ENCODE data around the gene BBS4. TPM values are rescaled to one million over a fixed set of nuclear protein-coding genes. Genes with fewer than 3 reads are reported as not detected.
"Not testable (repeated sequence)": the region's sequence is repeated elsewhere in the genome, so short reads cannot be mapped to it uniquely, and the experiment has no call there.

BBS4 gene
- total and polyA plus RNA-seq, 9 of the 15 experiments (the other 6 are each of a cell fraction or from before 2014, with no cell fraction given), result 25.1 to 80.7 (median 38.9) TPM

DNA sequence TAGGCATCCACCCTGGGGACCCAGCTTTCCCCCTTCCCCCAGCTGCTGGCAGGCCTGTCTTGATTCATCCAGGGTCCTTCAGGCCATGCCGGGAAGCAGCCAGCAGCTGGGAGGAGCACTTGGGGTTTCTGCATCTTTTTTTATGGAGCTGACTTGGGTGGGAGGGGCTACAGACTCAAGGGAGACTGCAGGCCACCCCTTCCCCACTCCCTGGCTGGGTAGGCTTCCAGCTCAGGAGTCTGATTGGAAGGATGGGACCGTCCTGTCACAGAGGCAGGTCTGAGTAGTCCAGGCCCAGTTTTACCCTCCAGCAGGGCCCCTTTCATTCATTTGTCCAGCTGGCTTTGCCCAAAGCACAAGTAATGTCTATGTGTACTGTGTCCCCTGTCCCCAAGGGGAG lies 43.7 kb upstream of the BBS4 start:
- H3K9me3 ChIP-seq (replicated peaks; ENCODE audit: control insufficient read depth, insufficient read depth, low read depth, low read length); intact Hi-C loops (cut with micrococcal nuclease); H3K9me1 ChIP-seq (ENCODE audit: control insufficient read depth, insufficient read depth, low read length); H2AFZ ChIP-seq (ENCODE audit: low read depth, low read length); H3K4me3 ChIP-seq; DNase-seq (ENCODE audit: extremely low read depth in 1 of 4, low spot score in 3 of 4); POLR2A ChIA-PET; H3K36me3 ChIP-seq (ENCODE audit: control insufficient read depth, insufficient read depth, low read length); H3K27ac ChIP-seq (ENCODE audit: extremely low read depth, low read depth, low read length); H3K4me2 ChIP-seq (ENCODE audit: insufficient read depth, low read length); H4K20me1 ChIP-seq (replicated peaks; ENCODE audit: control insufficient read depth, insufficient read depth, low read length); FAIRE-seq; H3K9ac ChIP-seq (ENCODE audit: insufficient read depth in 1 of 2, low read depth in 2 of 2, low read length in 2 of 2); H3K4me1 ChIP-seq (replicated peaks in 1 of 2; ENCODE audit: control insufficient read depth in 2 of 2, insufficient read depth in 2 of 2, low read length in 2 of 2); CTCF ChIA-PET (ENCODE audit: low intra/inter-chr PET ratio); H3K79me2 ChIP-seq (ENCODE audit: control insufficient read depth, insufficient read depth, low read length); H3K27me3 ChIP-seq (ENCODE audit: control insufficient read depth in 2 of 2, insufficient read depth in 2 of 2, low read length in 2 of 2); BruUV-seq (replicated peaks); ATAC-seq: not testable (repeated sequence)
- in situ Hi-C loops (cut with MboI), result loop anchor here (25.0 kb wide), 1 partner anchor 1645 kb away; no protein-coding TSS in a partner anchor
- no CpG with 5 or more reads among the region's 2 CpGs for WGBS (ENCODE audit: insufficient coverage, low coverage, missing lambda C conversion rate)

DNA sequence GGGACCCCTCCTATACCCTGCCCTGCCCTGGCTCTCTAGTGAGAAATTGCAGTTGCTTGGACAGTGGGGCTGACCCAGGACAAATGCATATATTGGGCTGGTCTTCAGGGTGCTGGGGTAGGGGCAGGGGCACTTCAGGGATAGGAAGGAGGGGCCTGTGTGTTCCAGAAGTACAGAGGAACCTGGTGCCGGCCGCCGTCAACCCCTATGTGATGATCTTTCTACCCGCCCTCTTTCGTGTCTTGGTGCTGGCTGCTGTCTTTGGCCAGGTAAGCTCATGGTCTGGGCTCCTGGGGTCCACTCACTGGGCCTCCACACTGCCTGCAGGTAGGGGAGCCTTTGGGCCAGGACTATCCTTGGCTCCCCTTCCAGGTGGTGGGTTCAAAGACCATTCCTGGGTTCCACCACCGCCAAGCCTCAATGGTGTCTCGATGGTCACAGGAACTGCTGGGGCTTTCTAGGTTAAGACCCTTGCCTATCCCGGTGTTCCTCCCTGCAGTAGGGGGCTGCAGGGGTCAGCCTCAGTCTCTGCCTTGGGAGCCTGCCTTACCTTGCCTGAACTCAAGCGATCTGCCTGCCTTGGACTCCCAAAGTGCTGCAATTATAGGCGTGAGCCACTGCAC lies 37.3 kb upstream of the BBS4 start:
- not testable (repeated sequence) for H3K27me3 ChIP-seq (ENCODE audit: control insufficient read depth in 2 of 2, insufficient read depth in 2 of 2, low read length in 2 of 2)

DNA sequence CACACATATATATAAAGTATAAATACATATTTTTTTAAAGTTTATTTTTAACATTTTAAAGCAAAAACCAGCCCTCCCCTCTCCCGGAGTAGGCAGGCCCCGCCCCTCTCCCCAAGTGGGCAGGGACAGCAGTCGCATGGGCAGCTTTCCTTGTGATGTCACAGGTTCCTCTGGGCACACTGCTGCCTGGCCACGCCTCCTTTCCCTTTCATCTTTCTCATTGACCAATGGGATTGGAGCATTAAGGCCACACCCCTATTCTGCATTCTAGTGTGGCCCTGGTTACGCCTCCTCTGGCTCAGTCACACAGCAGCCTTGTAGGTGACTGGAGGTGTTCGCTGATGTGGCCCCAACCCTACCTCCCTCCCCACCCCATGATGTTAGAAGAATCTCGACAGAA lies 31.6 kb upstream of the BBS4 start, which contains the start of gene GOLGA6B:
TSS of gene GOLGA6B (plus strand) at position 301 of the 400 bp plus-strand sequence. CDS start at position 342, 41 bp downstream.
- CTCF ChIA-PET (ENCODE audit: low intra/inter-chr PET ratio); H3K9ac ChIP-seq (ENCODE audit: insufficient read depth in 1 of 2, low read depth in 2 of 2, low read length in 2 of 2); H3K4me2 ChIP-seq (ENCODE audit: insufficient read depth, low read length); H2AFZ ChIP-seq (ENCODE audit: low read depth, low read length); FAIRE-seq; H3K27me3 ChIP-seq (ENCODE audit: control insufficient read depth in 2 of 2, insufficient read depth in 2 of 2, low read length in 2 of 2); H3K9me1 ChIP-seq (ENCODE audit: control insufficient read depth, insufficient read depth, low read length); H3K27ac ChIP-seq (ENCODE audit: extremely low read depth, low read depth, low read length); H3K4me3 ChIP-seq; H3K36me3 ChIP-seq (ENCODE audit: control insufficient read depth, insufficient read depth, low read length); ATAC-seq; intact Hi-C loops (cut with micrococcal nuclease); H4K20me1 ChIP-seq (replicated peaks; ENCODE audit: control insufficient read depth, insufficient read depth, low read length); POLR2A ChIA-PET; H3K9me3 ChIP-seq (replicated peaks; ENCODE audit: control insufficient read depth, insufficient read depth, low read depth, low read length); BruUV-seq (replicated peaks); DNase-seq (ENCODE audit: extremely low read depth in 1 of 4, low spot score in 3 of 4); H3K79me2 ChIP-seq (ENCODE audit: control insufficient read depth, insufficient read depth, low read length); H3K4me1 ChIP-seq (replicated peaks in 1 of 2; ENCODE audit: control insufficient read depth in 2 of 2, insufficient read depth in 2 of 2, low read length in 2 of 2): not testable (repeated sequence)
- no CpG with 5 or more reads among the region's 7 CpGs for WGBS (ENCODE audit: insufficient coverage, low coverage, missing lambda C conversion rate)
- in situ Hi-C loops (cut with MboI), result loop anchor here (25.0 kb wide), 1 partner anchor 1408 kb away; no protein-coding TSS in a partner anchor

More for the DNA sequence above, 37.3 kb upstream of the BBS4 start:
- BruUV-seq (replicated peaks); ATAC-seq; POLR2A ChIA-PET; H3K4me1 ChIP-seq (replicated peaks in 1 of 2; ENCODE audit: control insufficient read depth in 2 of 2, insufficient read depth in 2 of 2, low read length in 2 of 2); FAIRE-seq; H3K9me1 ChIP-seq (ENCODE audit: control insufficient read depth, insufficient read depth, low read length); H3K4me3 ChIP-seq; intact Hi-C loops (cut with micrococcal nuclease); H3K9ac ChIP-seq (ENCODE audit: insufficient read depth in 1 of 2, low read depth in 2 of 2, low read length in 2 of 2); H3K79me2 ChIP-seq (ENCODE audit: control insufficient read depth, insufficient read depth, low read length); H3K4me2 ChIP-seq (ENCODE audit: insufficient read depth, low read length); H4K20me1 ChIP-seq (replicated peaks; ENCODE audit: control insufficient read depth, insufficient read depth, low read length); H3K36me3 ChIP-seq (ENCODE audit: control insufficient read depth, insufficient read depth, low read length); H3K9me3 ChIP-seq (replicated peaks; ENCODE audit: control insufficient read depth, insufficient read depth, low read depth, low read length); CTCF ChIA-PET (ENCODE audit: low intra/inter-chr PET ratio); H3K27ac ChIP-seq (ENCODE audit: extremely low read depth, low read depth, low read length); DNase-seq (ENCODE audit: extremely low read depth in 1 of 4, low spot score in 3 of 4); H2AFZ ChIP-seq (ENCODE audit: low read depth, low read length): not testable (repeated sequence)
- in situ Hi-C loops (cut with MboI), result loop anchor here (25.0 kb wide), 1 partner anchor 1639 kb away; no protein-coding TSS in a partner anchor
- 2% methylated on average over 8 of the region's 10 CpGs for WGBS (ENCODE audit: insufficient coverage, low coverage, missing lambda C conversion rate)

DNA sequence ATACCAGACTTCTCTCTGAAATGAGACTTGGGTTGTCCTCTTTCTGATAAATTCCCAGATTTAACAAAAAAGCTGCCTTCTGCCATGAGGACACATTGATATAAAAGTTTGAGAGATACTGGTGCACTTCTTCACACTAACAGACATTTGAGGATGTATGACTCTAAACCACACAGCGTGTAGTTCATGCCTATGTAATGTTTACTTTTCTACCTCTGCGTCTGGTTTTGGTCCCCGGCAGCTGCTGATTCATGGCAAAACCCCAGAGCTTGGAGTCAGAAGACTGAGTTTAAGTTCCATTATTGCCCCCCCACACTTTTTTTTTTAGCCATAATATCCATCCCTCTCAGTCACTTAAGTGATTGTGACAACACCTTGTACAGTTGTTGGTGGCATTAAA lies 30.0 kb upstream of the BBS4 start:
- H3K27me3 ChIP-seq (ENCODE audit: control insufficient read depth in 2 of 2, insufficient read depth in 2 of 2, low read length in 2 of 2); H3K4me3 ChIP-seq; POLR2A ChIA-PET; H3K36me3 ChIP-seq (ENCODE audit: control insufficient read depth, insufficient read depth, low read length); BruUV-seq (replicated peaks); H4K20me1 ChIP-seq (replicated peaks; ENCODE audit: control insufficient read depth, insufficient read depth, low read length); H3K27ac ChIP-seq (ENCODE audit: extremely low read depth, low read depth, low read length); H3K4me2 ChIP-seq (ENCODE audit: insufficient read depth, low read length); H3K9me1 ChIP-seq (ENCODE audit: control insufficient read depth, insufficient read depth, low read length); H3K79me2 ChIP-seq (ENCODE audit: control insufficient read depth, insufficient read depth, low read length); H2AFZ ChIP-seq (ENCODE audit: low read depth, low read length); H3K4me1 ChIP-seq (replicated peaks in 1 of 2; ENCODE audit: control insufficient read depth in 2 of 2, insufficient read depth in 2 of 2, low read length in 2 of 2); H3K9me3 ChIP-seq (replicated peaks; ENCODE audit: control insufficient read depth, insufficient read depth, low read depth, low read length); intact Hi-C loops (cut with micrococcal nuclease); ATAC-seq; H3K9ac ChIP-seq (ENCODE audit: insufficient read depth in 1 of 2, low read depth in 2 of 2, low read length in 2 of 2); FAIRE-seq; CTCF ChIA-PET (ENCODE audit: low intra/inter-chr PET ratio); DNase-seq (ENCODE audit: extremely low read depth in 1 of 4, low spot score in 3 of 4): not testable (repeated sequence)
- WGBS (ENCODE audit: insufficient coverage, low coverage, missing lambda C conversion rate), result no CpG with 5 or more reads among the region's 3 CpGs
- in situ Hi-C loops (cut with MboI), result loop anchor here (25.0 kb wide), 1 partner anchor 1406 kb away; no protein-coding TSS in a partner anchor

Measured in K562 (cell line).